ENCODE data around the gene FXYD1.
"Not testable (repeated sequence)": the region's sequence is repeated elsewhere in the genome, so short reads cannot be mapped to it uniquely, and the experiment has no call there.

The FXYD1 gene

GRCh38 chr19:35099897-35100275 lies 38.7 kb upstream of the FXYD1 start:
- H3K9ac ChIP-seq (ENCODE audit: low read length), result no peak overlapping the region
- H3K27me3 ChIP-seq (replicated peaks; ENCODE audit: control insufficient read depth, insufficient read depth, low read length), result peaks cover 5% of the 10 kb centered on the region
- DNase-seq (ENCODE audit: low read depth), result no peak
- no peaks in the 10 kb centered on the region for H3K9me3 ChIP-seq (ENCODE audit: control insufficient read depth, low read length)
- no peaks in the 10 kb centered on the region for H3K36me3 ChIP-seq (ENCODE audit: control insufficient read depth, insufficient read depth, low read length, severe bottlenecking)
- no peak overlapping the region for H3K4me3 ChIP-seq (ENCODE audit: low read length)
- no peaks in the 10 kb centered on the region for H3K4me1 ChIP-seq (ENCODE audit: control insufficient read depth, insufficient read depth, low read length)

- no peak overlapping the region for H3K4me3 ChIP-seq (ENCODE audit: low read length)
- H3K9me3 ChIP-seq (ENCODE audit: control insufficient read depth, low read length), result no peaks in the 10 kb centered on the region
- H3K4me1 ChIP-seq (ENCODE audit: control insufficient read depth, insufficient read depth, low read length), result no peaks in the 10 kb centered on the region
- no peak overlapping the region for H3K9ac ChIP-seq (ENCODE audit: low read length)
- DNase-seq (ENCODE audit: low read depth), result no peak
- H3K36me3 ChIP-seq (ENCODE audit: control insufficient read depth, insufficient read depth, low read length, severe bottlenecking), result no peaks in the 10 kb centered on the region
- H3K27me3 ChIP-seq (replicated peaks; ENCODE audit: control insufficient read depth, insufficient read depth, low read length), result peaks cover 5% of the 10 kb centered on the region
Observed at GRCh38 chr19:35100588-35101533, 37.8 kb upstream of the FXYD1 start.

- not testable (repeated sequence) for H3K9ac ChIP-seq (ENCODE audit: low read length); H3K36me3 ChIP-seq (ENCODE audit: control insufficient read depth, insufficient read depth, low read length, severe bottlenecking); H3K27me3 ChIP-seq (replicated peaks; ENCODE audit: control insufficient read depth, insufficient read depth, low read length); H3K4me3 ChIP-seq (ENCODE audit: low read length); DNase-seq (ENCODE audit: low read depth); H3K4me1 ChIP-seq (ENCODE audit: control insufficient read depth, insufficient read depth, low read length); H3K9me3 ChIP-seq (ENCODE audit: control insufficient read depth, low read length)
Observed at GRCh38 chr19:35101949-35102348, 36.7 kb upstream of the FXYD1 start.

GRCh38 chr19:35103614-35104013 lies 35.0 kb upstream of the FXYD1 start:
- H3K27me3 ChIP-seq (replicated peaks; ENCODE audit: control insufficient read depth, insufficient read depth, low read length); H3K4me3 ChIP-seq (ENCODE audit: low read length); H3K36me3 ChIP-seq (ENCODE audit: control insufficient read depth, insufficient read depth, low read length, severe bottlenecking); H3K4me1 ChIP-seq (ENCODE audit: control insufficient read depth, insufficient read depth, low read length); H3K9ac ChIP-seq (ENCODE audit: low read length); H3K9me3 ChIP-seq (ENCODE audit: control insufficient read depth, low read length); DNase-seq (ENCODE audit: low read depth): not testable (repeated sequence)

GRCh38 chr19:35104361-35104760 lies 34.3 kb upstream of the FXYD1 start:
- no peaks in the 10 kb centered on the region for H3K27me3 ChIP-seq (replicated peaks; ENCODE audit: control insufficient read depth, insufficient read depth, low read length)
- no peak overlapping the region for H3K4me3 ChIP-seq (ENCODE audit: low read length)
- no peaks in the 10 kb centered on the region for H3K36me3 ChIP-seq (ENCODE audit: control insufficient read depth, insufficient read depth, low read length, severe bottlenecking)
- no peak overlapping the region for H3K9ac ChIP-seq (ENCODE audit: low read length)
- DNase-seq (ENCODE audit: low read depth), result no peak
- peaks cover 7% of the 10 kb centered on the region for H3K4me1 ChIP-seq (ENCODE audit: control insufficient read depth, insufficient read depth, low read length)
- H3K9me3 ChIP-seq (ENCODE audit: control insufficient read depth, low read length), result no peaks in the 10 kb centered on the region

GRCh38 chr19:35105047-35105410 lies 33.6 kb upstream of the FXYD1 start:
- no peak overlapping the region for H3K9ac ChIP-seq (ENCODE audit: low read length)
- no peak overlapping the region for H3K4me3 ChIP-seq (ENCODE audit: low read length)
- DNase-seq (ENCODE audit: low read depth), result no peak
- peaks cover 7% of the 10 kb centered on the region for H3K4me1 ChIP-seq (ENCODE audit: control insufficient read depth, insufficient read depth, low read length)
- no peaks in the 10 kb centered on the region for H3K9me3 ChIP-seq (ENCODE audit: control insufficient read depth, low read length)
- H3K36me3 ChIP-seq (ENCODE audit: control insufficient read depth, insufficient read depth, low read length, severe bottlenecking), result no peaks in the 10 kb centered on the region
- H3K27me3 ChIP-seq (replicated peaks; ENCODE audit: control insufficient read depth, insufficient read depth, low read length), result no peaks in the 10 kb centered on the region

- Histone ChIP-seq H3K4me1 (ENCODE audit: control insufficient read depth, insufficient read depth, low read length) (peaks cover 7% of the 10 kb centered on the region), H3K27me3 (replicated peaks; ENCODE audit: control insufficient read depth, insufficient read depth, low read length) (no peaks in the 10 kb centered on the region), H3K9me3 (ENCODE audit: control insufficient read depth, low read length) (no peaks in the 10 kb centered on the region), H3K4me3 (ENCODE audit: low read length) (no peak overlapping the region), H3K36me3 (ENCODE audit: control insufficient read depth, insufficient read depth, low read length, severe bottlenecking) (no peaks in the 10 kb centered on the region), H3K9ac (ENCODE audit: low read length) (no peak overlapping the region)
- no peak for DNase-seq (ENCODE audit: low read depth)
Observed at GRCh38 chr19:35105411-35106290, 33.0 kb upstream of the FXYD1 start.

- no peak for DNase-seq (ENCODE audit: low read depth)
Observed at GRCh38 chr19:35106291-35106583, 32.4 kb upstream of the FXYD1 start.

GRCh38 chr19:35106898-35107541 lies 31.6 kb upstream of the FXYD1 start:
- H3K9ac ChIP-seq (ENCODE audit: low read length), result no peak overlapping the region
- peaks cover 7% of the 10 kb centered on the region for H3K4me1 ChIP-seq (ENCODE audit: control insufficient read depth, insufficient read depth, low read length)
- H3K27me3 ChIP-seq (replicated peaks; ENCODE audit: control insufficient read depth, insufficient read depth, low read length), result no peaks in the 10 kb centered on the region
- H3K9me3 ChIP-seq (ENCODE audit: control insufficient read depth, low read length), result no peaks in the 10 kb centered on the region
- no peaks in the 10 kb centered on the region for H3K36me3 ChIP-seq (ENCODE audit: control insufficient read depth, insufficient read depth, low read length, severe bottlenecking)
- H3K4me3 ChIP-seq (ENCODE audit: low read length), result no peak overlapping the region
- no peak for DNase-seq (ENCODE audit: low read depth)

More at GRCh38 chr19:35106291-35106583, 32.4 kb upstream of the FXYD1 start:
- no peak overlapping the region for H3K9ac ChIP-seq (ENCODE audit: low read length)
- no peaks in the 10 kb centered on the region for H3K36me3 ChIP-seq (ENCODE audit: control insufficient read depth, insufficient read depth, low read length, severe bottlenecking)
- no peak overlapping the region for H3K4me3 ChIP-seq (ENCODE audit: low read length)
- no peaks in the 10 kb centered on the region for H3K27me3 ChIP-seq (replicated peaks; ENCODE audit: control insufficient read depth, insufficient read depth, low read length)
- peaks cover 7% of the 10 kb centered on the region for H3K4me1 ChIP-seq (ENCODE audit: control insufficient read depth, insufficient read depth, low read length)
- no peaks in the 10 kb centered on the region for H3K9me3 ChIP-seq (ENCODE audit: control insufficient read depth, low read length)

GRCh38 chr19:35107545-35107944 lies 31.1 kb upstream of the FXYD1 start:
- Histone ChIP-seq H3K4me3 (ENCODE audit: low read length) (no peak overlapping the region), H3K9ac (ENCODE audit: low read length) (no peak overlapping the region), H3K36me3 (ENCODE audit: control insufficient read depth, insufficient read depth, low read length, severe bottlenecking) (no peaks in the 10 kb centered on the region), H3K4me1 (ENCODE audit: control insufficient read depth, insufficient read depth, low read length) (peaks cover 7% of the 10 kb centered on the region), H3K9me3 (ENCODE audit: control insufficient read depth, low read length) (no peaks in the 10 kb centered on the region), H3K27me3 (replicated peaks; ENCODE audit: control insufficient read depth, insufficient read depth, low read length) (no peaks in the 10 kb centered on the region)
- DNase-seq (ENCODE audit: low read depth), result no peak

GRCh38 chr19:35108730-35109129 lies 29.9 kb upstream of the FXYD1 start:
- H3K4me3 ChIP-seq (ENCODE audit: low read length), result no peak overlapping the region
- H3K27me3 ChIP-seq (replicated peaks; ENCODE audit: control insufficient read depth, insufficient read depth, low read length), result no peaks in the 10 kb centered on the region

More at GRCh38 chr19:35108730-35109129, 29.9 kb upstream of the FXYD1 start:
- H3K9me3 ChIP-seq (ENCODE audit: control insufficient read depth, low read length), result no peaks in the 10 kb centered on the region
- no peaks in the 10 kb centered on the region for H3K36me3 ChIP-seq (ENCODE audit: control insufficient read depth, insufficient read depth, low read length, severe bottlenecking)
- peaks cover 7% of the 10 kb centered on the region for H3K4me1 ChIP-seq (ENCODE audit: control insufficient read depth, insufficient read depth, low read length)
- no peak overlapping the region for H3K9ac ChIP-seq (ENCODE audit: low read length)
- no peak for DNase-seq (ENCODE audit: low read depth)
